Measurements from ENCODE around the gene NFIA. TPM values are rescaled to one million over a fixed set of nuclear protein-coding genes. Genes with fewer than 3 reads are reported as not detected.

Gene NFIA
- total and polyA plus RNA-seq, 10 of the 15 experiments (the other 5 are each of a cell fraction or from before 2014, with no cell fraction given): 0.10 to 0.16 TPM; not detected in 8

GRCh38 chr1:61130338-61131000 is 48.1 kb downstream of the NFIA start:
- Histone ChIP-seq H3K36me3 (ENCODE audit: control insufficient read depth in 2 of 2, insufficient read depth in 2 of 2, low read length in 1 of 2) (no peaks in the 10 kb centered on the region), H3K79me2 (ENCODE audit: control insufficient read depth, insufficient read depth, low read length) (no peaks in the 10 kb centered on the region), H3K9ac (ENCODE audit: control insufficient read depth, insufficient read depth, low read length) (no peak overlapping the region), H3K27ac (ENCODE audit: control insufficient read depth, insufficient read depth) (no peak overlapping the region), H3K27me3 (replicated peaks in 1 of 2; ENCODE audit: control insufficient read depth in 2 of 2, insufficient read depth in 2 of 2, low read length in 1 of 2) (no peaks in the 10 kb centered on the region), H3K9me3 (replicated peaks; ENCODE audit: control insufficient read depth, insufficient read depth, low read length) (no peaks in the 10 kb centered on the region), H3K4me1 (ENCODE audit: control insufficient read depth, insufficient read depth, low read length) (no peaks in the 10 kb centered on the region), H3K4me3 (no peak overlapping the region), H2AFZ (ENCODE audit: control insufficient read depth, low read depth, low read length) (no peak overlapping the region), H3K4me2 (ENCODE audit: control insufficient read depth, insufficient read depth) (no peak overlapping the region), H4K20me1 (ENCODE audit: control insufficient read depth, insufficient read depth) (no peaks in the 10 kb centered on the region)
- intact Hi-C loops (cut with micrococcal nuclease; ENCODE audit: unreplicated experiment): no loop called here
- ChIA-PET RAD21 (ENCODE audit: unreplicated experiment) (no interaction called here), SMC1A (ENCODE audit: uncharacterized antibody, unreplicated experiment) (no interaction called here), POLR2A (no interaction called here), CTCF (no interaction called here)
- DNase-seq (ENCODE audit: low read depth, low spot score) (no peak), ATAC-seq (no peak), FAIRE-seq (no peak)
- WGBS (ENCODE audit: insufficient coverage, insufficient replicate concordance, low lambda C conversion rate, missing lambda C conversion rate): 14% methylated on average over 6 of the region's 6 CpGs
- in situ Hi-C loops (cut with MboI): no loop called here
- TF ChIP-seq NBN (IDR thresholded peaks at IDR 0.05) (no peak), KAT2A (conservative IDR thresholded peaks at IDR 0.05; ENCODE audit: control insufficient read depth, low read depth, low read length) (no peak), SREBF2 (IDR thresholded peaks at IDR 0.05; ENCODE audit: low read length) (no peak), EP300 (IDR thresholded peaks at IDR 0.05; ENCODE audit: borderline replicate concordance in 1 of 2, control insufficient read depth in 1 of 2, low read depth in 2 of 2, low read length in 2 of 2) (no peak), SMAD1 (IDR thresholded peaks at IDR 0.05; ENCODE audit: low read depth, partially characterized antibody) (no peak)
- no TSS peak for BruUV-seq (replicated peaks)

GRCh38 chr1:61131248-61131647 is 48.9 kb downstream of the NFIA start:
- in situ Hi-C loops (cut with MboI): no loop called here
- Histone ChIP-seq H2AFZ (ENCODE audit: control insufficient read depth, low read depth, low read length) (no peak overlapping the region), H3K79me2 (ENCODE audit: control insufficient read depth, insufficient read depth, low read length) (no peaks in the 10 kb centered on the region), H3K4me3 (no peak overlapping the region), H3K4me1 (ENCODE audit: control insufficient read depth, insufficient read depth, low read length) (no peaks in the 10 kb centered on the region), H3K9me3 (replicated peaks; ENCODE audit: control insufficient read depth, insufficient read depth, low read length) (no peaks in the 10 kb centered on the region), H3K36me3 (ENCODE audit: control insufficient read depth in 2 of 2, insufficient read depth in 2 of 2, low read length in 1 of 2) (no peaks in the 10 kb centered on the region), H3K4me2 (ENCODE audit: control insufficient read depth, insufficient read depth) (no peak overlapping the region), H4K20me1 (ENCODE audit: control insufficient read depth, insufficient read depth) (no peaks in the 10 kb centered on the region), H3K27ac (ENCODE audit: control insufficient read depth, insufficient read depth) (no peak overlapping the region), H3K27me3 (replicated peaks in 1 of 2; ENCODE audit: control insufficient read depth in 2 of 2, insufficient read depth in 2 of 2, low read length in 1 of 2) (no peaks in the 10 kb centered on the region), H3K9ac (ENCODE audit: control insufficient read depth, insufficient read depth, low read length) (no peak overlapping the region)
- no peak for FAIRE-seq
- intact Hi-C loops (cut with micrococcal nuclease; ENCODE audit: unreplicated experiment): no loop called here
- ChIA-PET RAD21 (ENCODE audit: unreplicated experiment) (no interaction called here), POLR2A (no interaction called here), SMC1A (ENCODE audit: uncharacterized antibody, unreplicated experiment) (interaction anchor here (0.7 kb wide), 1 partner anchor 415 kb away, joined by 3 read pairs; no protein-coding TSS in a partner anchor), CTCF (no interaction called here)
- ATAC-seq: no peak
- no peak for TF ChIP-seq TBL1XR1 (IDR thresholded peaks at IDR 0.05; ENCODE audit: low read depth, low read length)
- no peak for TF ChIP-seq SKIL (IDR thresholded peaks at IDR 0.05; ENCODE audit: low read depth, poor library complexity, severe bottlenecking)
- no peak for DNase-seq (ENCODE audit: low read depth, low spot score)
- no TSS peak for BruUV-seq (replicated peaks)

Data from GM12878 (cell line).